Epithelial cell of esophagus (primary cell): Measurements from ENCODE around the gene CDH19.

Source experiments
- DNase-seq: peaks from one replicate; pipeline ENCODE4 v3.0.0; 2010; ENCODE audit warnings: low read depth
- H3K4me3 ChIP-seq: 2 replicates; pipeline ENCODE4 v1.5.1; 2011; ENCODE audit warnings: mild to moderate bottlenecking, low read length, control low read depth
- CTCF ChIP-seq: IDR thresholded peaks from 2 replicates; pipeline ENCODE4 v1.5.1; 2011; ENCODE audit warnings: low read depth, mild to moderate bottlenecking, low read length, control low read depth, inconsistent platforms; ENCODE audit not compliant: insufficient read depth; ENCODE audit errors: missing control alignments

CDH19 gene

DNA sequence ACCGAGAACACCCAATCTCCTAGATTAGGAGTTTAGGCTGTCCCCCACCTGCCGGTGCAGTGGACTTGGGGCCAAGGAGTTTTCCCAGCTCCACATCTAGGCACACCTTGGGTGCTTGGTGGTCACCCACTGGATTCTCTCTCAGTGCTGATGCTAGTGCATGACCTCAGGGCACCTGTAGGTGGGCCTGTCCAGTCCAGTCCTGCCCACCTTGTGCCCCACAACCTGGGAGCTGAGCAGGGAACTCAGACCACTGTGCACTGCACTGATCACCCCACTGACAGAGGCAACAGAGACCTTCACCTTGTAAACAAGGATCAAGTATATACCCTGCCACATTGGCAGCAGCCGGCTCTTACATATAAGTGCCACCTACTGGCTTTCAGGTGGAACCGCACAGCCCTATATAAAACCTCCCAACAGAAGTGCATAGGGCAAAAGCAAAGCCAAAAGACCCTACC lies 12.7 kb upstream of the CDH19 start:
- peak; percentile 65 for TF ChIP-seq CTCF
- peak; percentile 40 for DNase-seq
- H3K4me3 ChIP-seq = no peak overlapping the region

DNA sequence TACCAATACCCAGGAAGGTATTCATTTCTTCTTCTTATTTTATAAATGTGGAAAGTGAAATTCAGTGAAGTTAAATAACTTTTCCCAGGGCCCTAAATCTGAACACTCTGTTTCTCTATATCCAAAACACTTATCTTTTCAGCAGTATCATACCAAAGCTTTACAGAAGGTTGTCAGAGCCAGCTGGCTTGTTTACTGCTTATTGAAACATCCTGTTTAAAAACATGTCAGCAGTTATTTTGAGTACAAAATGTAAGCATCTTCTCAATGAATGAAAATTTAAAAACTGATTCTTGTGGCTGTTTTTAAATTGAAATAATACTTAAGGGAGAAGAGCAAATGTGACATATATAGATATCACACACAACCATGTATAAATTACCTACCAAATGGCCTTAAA lies 11.3 kb upstream of the CDH19 start:
- no peak for DNase-seq
- no peak overlapping the region for H3K4me3 ChIP-seq
- TF ChIP-seq CTCF = no peak

GRCh38 chr18:66607632-66608031 lies 3.7 kb upstream of the CDH19 start:
- no peak for TF ChIP-seq CTCF
- no peak for DNase-seq
- H3K4me3 ChIP-seq = no peak overlapping the region

DNA sequence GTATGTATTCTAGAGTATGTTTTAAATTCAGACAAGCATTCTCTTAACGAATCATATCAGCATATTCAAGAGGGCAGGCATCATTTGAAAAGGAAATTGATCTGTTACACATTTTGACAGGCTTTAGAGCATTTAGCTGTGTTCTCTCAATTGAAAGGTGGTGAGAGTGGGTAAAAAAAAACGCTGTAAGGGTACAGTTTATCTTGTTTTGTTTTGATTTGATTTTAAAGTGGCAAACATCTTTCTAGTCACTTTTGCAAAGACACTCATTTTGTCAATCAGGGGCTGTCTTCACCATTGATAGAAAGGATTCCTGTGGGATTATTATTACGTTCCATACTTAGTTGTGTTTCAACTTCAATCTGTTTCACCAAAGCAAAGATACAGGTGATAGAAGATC lies 2.2 kb downstream of the CDH19 start:
- no peak for TF ChIP-seq CTCF
- DNase-seq = no peak
- no peak overlapping the region for H3K4me3 ChIP-seq

GRCh38 chr18:66599190-66599589 lies 4.7 kb downstream of the CDH19 start:
- no peak for TF ChIP-seq CTCF
- no peak for DNase-seq
- no peak overlapping the region for H3K4me3 ChIP-seq

DNA sequence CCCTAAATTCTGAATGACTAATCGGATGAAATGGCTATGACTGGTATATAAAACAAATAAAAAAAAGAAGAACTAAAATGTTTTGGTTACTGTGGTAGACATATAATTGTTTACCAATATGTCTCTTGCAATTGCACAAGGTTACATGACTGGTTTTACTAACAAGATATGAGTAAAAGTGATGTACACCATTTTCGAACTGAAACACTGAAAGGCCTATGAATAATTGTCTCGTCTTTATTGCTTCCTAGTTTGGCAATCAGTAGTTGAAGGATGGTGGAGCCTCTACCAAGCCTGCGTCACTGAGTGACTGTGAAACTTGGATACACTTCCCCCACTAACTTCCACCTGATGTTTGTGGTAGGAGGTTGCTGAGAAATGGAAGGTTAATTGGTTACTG lies 16.5 kb downstream of the CDH19 start:
- TF ChIP-seq CTCF = no peak
- peak; percentile 3 for DNase-seq
- no peak overlapping the region for H3K4me3 ChIP-seq

DNA sequence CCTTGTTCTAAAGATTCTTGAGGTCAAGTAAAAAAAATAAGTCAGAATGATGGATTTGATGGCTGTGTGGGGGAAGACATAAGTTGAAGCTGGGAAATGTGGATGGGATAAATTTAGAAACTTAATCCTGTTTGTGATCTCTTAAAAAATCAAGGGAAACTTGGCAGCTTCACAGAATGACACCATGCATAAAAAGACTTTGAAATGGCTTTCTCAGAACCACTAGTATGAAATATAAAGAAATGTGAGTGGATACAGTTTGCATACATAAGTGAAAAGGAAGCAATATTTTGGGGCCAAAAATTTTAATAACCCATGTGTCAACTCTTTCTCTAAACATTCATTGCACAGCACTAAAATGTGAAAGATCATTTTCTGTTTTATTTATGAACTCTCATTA lies 21.7 kb downstream of the CDH19 start:
- no peak for TF ChIP-seq CTCF
- H3K4me3 ChIP-seq = no peak overlapping the region
- no peak for DNase-seq
